ENCODE results near the gene HNF1A.
"Not testable (repeated sequence)": the region's sequence is repeated elsewhere in the genome, so short reads cannot be mapped to it uniquely, and the experiment has no call there.

GRCh38 chr12:120945516-120945915, 32.8 kb upstream of the HNF1A start:
- TF ChIP-seq CTCF (IDR thresholded peaks at IDR 0.05); EZH2 (IDR thresholded peaks at IDR 0.05; ENCODE audit: borderline replicate concordance, insufficient read depth, low read depth, low read length, poor library complexity, severe bottlenecking): not testable (repeated sequence)
